Psoas muscle (tissue), 8 donors: Measurements from ENCODE around the gene EIF1B. TPM values are rescaled to one million over a fixed set of nuclear protein-coding genes. Genes with fewer than 3 reads are reported as not detected.

Experiments
- ATAC-seq, 4 donors: fragments of 200-7000 bp; cut with Tn5 transposase; one replicate each; pipeline ENCODE4 v1.9.1; 2020; ENCODE audit warnings: moderate library complexity in 3 of 4, mild to moderate bottlenecking in 2 of 4
- DNase-seq, 2 donors: peaks; one replicate each; pipeline ENCODE4 v3.0.0-alpha.2; 2020
- H3K27ac ChIP-seq: fragments of 200-600 bp; one replicate; pipeline ENCODE4 v1.8.0; 2022
- H3K27me3 ChIP-seq, 3 donors: fragments of 200-600 bp in 1 of 3; one replicate each; pipeline versions ENCODE4 v1.6.1 to v1.8.0; 2013 to 2022; ENCODE audit warnings: low read length in 2 of 3, mild to moderate bottlenecking in 2 of 3, moderate library complexity in 1 of 3; ENCODE audit not compliant: insufficient read depth in 3 of 3
- H3K36me3 ChIP-seq, 2 donors: fragments of 200-600 bp in 1 of 2; one replicate each; pipeline versions ENCODE4 v1.6.1 to v1.8.0; 2013 to 2022; ENCODE audit warnings: low read depth in 1 of 2, mild to moderate bottlenecking in 1 of 2, moderate library complexity in 1 of 2; ENCODE audit not compliant: insufficient read depth in 1 of 2
- H3K4me1 ChIP-seq: fragments of 200-600 bp; one replicate; pipeline ENCODE4 v1.8.0; 2022
- H3K4me3 ChIP-seq: fragments of 200-600 bp; one replicate; pipeline ENCODE4 v1.8.0; 2022; ENCODE audit warnings: mild to moderate bottlenecking
- H3K9me3 ChIP-seq: fragments of 200-600 bp; one replicate; pipeline ENCODE4 v1.8.0; 2022
- WGBS, 3 donors: extraction: QIAGEN DNeasy Blood & Tissue Kit; methylation state at CpG; one replicate each; pipeline versions ENCODE4 v1.1.6 to v1.1.7; 2013; 5-methylcytosine and 5-hydroxymethylcytosine counted together
- intact Hi-C, 2 donors: fragments of 100-400 bp; cut with DNase I; formaldehyde crosslinking; loops; one replicate each; pipeline versions ENCODE4 v1.11.0 to v1.14.2; 2022
- polyA plus RNA-seq, 3 donors: library from polyadenylated mRNA; stranded (reverse); fragments of 200-250 nt; gene quantifications; one replicate each; pipeline ENCODE4 v1.2.3, GENCODE V29; 2013
- total RNA-seq, 4 donors: library from RNA; stranded (reverse); fragmentation: NEBNext Ultra II Directional in 2 of 4; extraction: Animal tissue kit (Norgen Biotek cat#: 25700) in 2 of 4; gene quantifications; one replicate each; pipeline versions ENCODE4 v1.2.1 to v1.2.4, GENCODE V29; 2021 to 2023
- TF ChIP-seq, protein P1 (sequence below): fragments of 200-600 bp; IDR thresholded peaks from one replicate; pipeline ENCODE4 v1.8.0; 2022; ENCODE audit warnings: antibody characterized with exemption
- donor health status: healthy with polysubstance abuse.
- donor health status: DM: no; HTN: no; CAD: no; lungs with moderate emphysema.
- donor health status: Bipolar disorder and iron deficiency.
- donor health status: healthy.
- donor health status: DM: yes; HTN: yes; CAD: no.
- donor health status: DM: no; HTN: no; CAD: no.
- donor health status: DM: no; HTN: no; CAD: no.
- donor health status: DM: yes; HTN: yes; CAD: no.

Gene EIF1B
- total and polyA plus RNA-seq, 7 donors, result 60.1 to 205 (median 75.8) TPM

GRCh38 chr3:40317061-40317855 is 7.8 kb downstream of the EIF1B start:
- TF ChIP-seq, protein P1, sequence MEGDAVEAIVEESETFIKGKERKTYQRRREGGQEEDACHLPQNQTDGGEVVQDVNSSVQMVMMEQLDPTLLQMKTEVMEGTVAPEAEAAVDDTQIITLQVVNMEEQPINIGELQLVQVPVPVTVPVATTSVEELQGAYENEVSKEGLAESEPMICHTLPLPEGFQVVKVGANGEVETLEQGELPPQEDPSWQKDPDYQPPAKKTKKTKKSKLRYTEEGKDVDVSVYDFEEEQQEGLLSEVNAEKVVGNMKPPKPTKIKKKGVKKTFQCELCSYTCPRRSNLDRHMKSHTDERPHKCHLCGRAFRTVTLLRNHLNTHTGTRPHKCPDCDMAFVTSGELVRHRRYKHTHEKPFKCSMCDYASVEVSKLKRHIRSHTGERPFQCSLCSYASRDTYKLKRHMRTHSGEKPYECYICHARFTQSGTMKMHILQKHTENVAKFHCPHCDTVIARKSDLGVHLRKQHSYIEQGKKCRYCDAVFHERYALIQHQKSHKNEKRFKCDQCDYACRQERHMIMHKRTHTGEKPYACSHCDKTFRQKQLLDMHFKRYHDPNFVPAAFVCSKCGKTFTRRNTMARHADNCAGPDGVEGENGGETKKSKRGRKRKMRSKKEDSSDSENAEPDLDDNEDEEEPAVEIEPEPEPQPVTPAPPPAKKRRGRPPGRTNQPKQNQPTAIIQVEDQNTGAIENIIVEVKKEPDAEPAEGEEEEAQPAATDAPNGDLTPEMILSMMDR, result peak; percentile 84
- intact Hi-C loops, result loop anchor here (1.0 to 10.0 kb wide), 3 partner anchors 125 to 592 kb away; partner anchors contain the start of gene ZNF621 (in 1 of the 2)
- Histone ChIP-seq H3K27ac (no peak overlapping the region), H3K27me3 (no peaks in the 10 kb centered on the region), H3K9me3 (no peaks in the 10 kb centered on the region), H3K4me3 (no peak overlapping the region), H3K4me1 (peaks cover 17% of the 10 kb centered on the region), H3K36me3 (peaks cover 3 to 20% of the 10 kb centered on the region in 2 donors)
- DNase-seq (no peak), ATAC-seq (peak; percentile 44 to 73 (median 50))
- 26 to 34% (median 30%) methylated on average over 6 of the region's 6 CpGs for WGBS, 3 donors

DNA sequence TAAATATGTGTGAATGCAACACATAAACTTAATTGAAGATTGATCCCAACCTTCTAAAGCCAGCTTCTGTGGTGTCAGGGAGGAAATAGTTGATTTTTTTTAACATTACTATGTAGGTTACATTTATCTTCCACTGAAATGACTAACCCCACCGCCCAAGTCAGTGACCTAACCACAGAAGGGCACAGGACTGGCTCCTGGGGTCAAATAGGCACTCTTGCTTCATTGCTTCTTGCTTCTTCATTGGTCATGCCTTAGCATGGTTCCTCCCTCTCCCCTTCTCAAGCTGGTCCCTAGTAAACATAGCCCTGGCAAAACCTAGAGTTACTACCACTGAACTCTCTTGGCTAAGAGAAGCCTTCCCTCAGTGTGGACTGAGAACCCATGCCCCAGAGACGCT is 12.3 kb downstream of the EIF1B start:
- H3K4me1 ChIP-seq, result no peaks in the 10 kb centered on the region
- H3K36me3 ChIP-seq, result no peaks in the 10 kb centered on the region
- no peaks in the 10 kb centered on the region for H3K27me3 ChIP-seq
- TF ChIP-seq, protein P1, result no peak
- H3K27ac ChIP-seq, result no peak overlapping the region
- H3K4me3 ChIP-seq, result no peak overlapping the region
- ATAC-seq (no peak), DNase-seq (no peak)
- WGBS, 3 donors, result 76 to 87% (median 78%) methylated on average over 2 of the region's 2 CpGs
- intact Hi-C loops, result loop anchor here (5.0 to 10.0 kb wide), 2 partner anchors 130 to 883 kb away; no protein-coding TSS in a partner anchor
- H3K9me3 ChIP-seq, result no peaks in the 10 kb centered on the region

- Histone ChIP-seq H3K27me3 (no peaks in the 10 kb centered on the region), H3K4me1 (no peaks in the 10 kb centered on the region), H3K9me3 (no peaks in the 10 kb centered on the region), H3K4me3 (no peak overlapping the region), H3K36me3 (no peaks in the 10 kb centered on the region), H3K27ac (no peak overlapping the region)
- no peak for ATAC-seq
- TF ChIP-seq, protein P1, result no peak
- intact Hi-C loops, result loop anchor here (5.0 to 10.0 kb wide), 2 partner anchors 128 to 881 kb away; no protein-coding TSS in a partner anchor
- 79 to 90% (median 86%) methylated on average over 5 of the region's 5 CpGs for WGBS, 3 donors
- DNase-seq, result no peak
These were observed 14.4 kb downstream of the EIF1B start for GRCh38 chr3:40323946-40324345.

DNA sequence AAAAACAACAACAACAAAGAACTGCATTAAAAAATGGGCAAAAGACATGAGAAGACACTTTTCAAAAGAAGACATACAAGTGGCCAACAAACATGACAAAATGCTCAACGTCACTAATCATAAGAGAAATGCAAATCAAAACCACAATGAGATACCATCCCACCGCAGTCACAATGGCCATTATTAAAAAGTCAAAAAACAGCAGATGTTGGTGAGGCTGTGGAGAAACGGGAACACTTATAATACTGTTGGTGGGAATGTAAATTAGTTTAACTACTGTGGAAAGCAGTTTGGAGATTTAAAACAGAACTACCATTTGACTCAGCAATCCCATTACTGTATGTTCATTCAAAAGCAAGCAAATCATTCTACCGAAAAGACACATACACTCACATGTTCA is 15.1 kb downstream of the EIF1B start:
- TF ChIP-seq, protein P1, result no peak
- intact Hi-C loops, result loop anchor here (5.0 to 10.0 kb wide), 5 partner anchors 128 to 1558 kb away; partner anchors contain the start of gene ZNF621 (in 1 of the 2)
- 76 to 81% (median 80%) methylated on average over 4 of the region's 4 CpGs for WGBS, 3 donors
- no peak for DNase-seq
- ATAC-seq, result no peak
- Histone ChIP-seq H3K27ac (no peak overlapping the region), H3K9me3 (no peaks in the 10 kb centered on the region), H3K27me3 (no peaks in the 10 kb centered on the region), H3K4me3 (no peak overlapping the region), H3K4me1 (no peaks in the 10 kb centered on the region), H3K36me3 (no peaks in the 10 kb centered on the region)
